CD4-positive, alpha-beta T cell treated with Interferon gamma for 1 hour (primary cell): ENCODE results near the gene OR4E1.
"Not testable (repeated sequence)": the region's sequence is repeated elsewhere in the genome, so short reads cannot be mapped to it uniquely, and the experiment has no call there.

ENCODE experiments used
- DNase-seq: peaks from one replicate; pipeline ENCODE4 v3.0.0-alpha.2; 2020

The OR4E1 gene

DNA sequence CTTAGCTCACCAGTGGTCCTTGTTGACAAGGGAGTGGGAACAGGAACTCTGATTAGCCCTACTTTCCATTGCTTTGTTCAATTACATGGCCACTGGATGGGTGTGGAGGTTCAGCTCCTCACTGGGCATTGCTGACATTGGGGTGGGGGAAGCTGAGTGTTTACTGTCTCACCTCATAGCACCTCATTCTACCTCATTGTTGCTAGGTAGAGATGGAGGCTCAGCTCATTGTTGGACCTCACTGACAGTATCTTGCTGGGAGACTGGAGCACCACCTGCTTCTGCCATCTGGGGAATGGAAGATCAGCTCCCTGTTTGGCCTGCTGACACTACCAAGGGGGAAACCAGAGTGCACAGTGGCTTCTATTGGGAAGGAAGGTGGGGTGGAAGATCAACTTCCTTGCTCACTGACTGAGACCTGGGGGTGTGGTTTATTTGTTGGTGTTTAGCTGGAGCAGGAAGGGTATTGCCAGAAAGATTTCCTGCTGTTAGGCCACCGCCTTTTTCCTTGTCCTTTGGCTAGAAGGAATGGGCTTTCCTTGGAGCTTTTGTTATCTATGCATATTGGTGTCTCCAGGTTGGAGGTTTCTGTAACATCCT, 21.3 kb downstream of the OR4E1 start:
- DNase-seq = no peak

GRCh38 chr14:21647380-21647779, 26.2 kb downstream of the OR4E1 start:
- DNase-seq = no peak

- no peak for DNase-seq
Measured at GRCh38 chr14:21643407-21643806, 30.2 kb downstream of the OR4E1 start.

- DNase-seq = no peak
Measured at GRCh38 chr14:21642683-21643082, 30.9 kb downstream of the OR4E1 start.

DNA sequence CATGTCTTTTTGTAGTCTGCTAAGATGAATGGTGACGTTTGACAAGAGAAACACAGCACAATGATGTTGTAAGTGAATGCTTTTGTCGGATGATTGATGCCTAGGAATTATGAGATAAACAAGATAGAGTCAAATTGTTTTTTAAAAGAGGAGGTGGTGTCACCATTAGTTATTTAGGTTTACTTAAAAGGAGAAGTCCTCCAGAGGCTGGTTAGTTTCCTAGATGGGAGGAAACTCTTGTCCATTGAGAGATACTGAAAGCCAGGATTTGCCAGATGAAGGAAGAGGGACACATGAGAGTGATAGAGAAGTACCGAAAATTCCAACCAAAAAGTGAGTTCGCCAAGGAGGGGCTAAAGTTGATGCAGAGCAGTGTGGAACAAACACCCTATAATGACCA, 38.8 kb downstream of the OR4E1 start, which contains the start of gene OR10G2:
TSS of gene OR10G2 (minus strand) at position 101 of the 400 bp plus-strand sequence. CDS start at position 3, 98 bp downstream.
- no peak for DNase-seq

GRCh38 chr14:21631084-21631483, 42.5 kb downstream of the OR4E1 start:
- DNase-seq = no peak

GRCh38 chr14:21630503-21630902, 43.1 kb downstream of the OR4E1 start:
- not testable (repeated sequence) for DNase-seq

DNA sequence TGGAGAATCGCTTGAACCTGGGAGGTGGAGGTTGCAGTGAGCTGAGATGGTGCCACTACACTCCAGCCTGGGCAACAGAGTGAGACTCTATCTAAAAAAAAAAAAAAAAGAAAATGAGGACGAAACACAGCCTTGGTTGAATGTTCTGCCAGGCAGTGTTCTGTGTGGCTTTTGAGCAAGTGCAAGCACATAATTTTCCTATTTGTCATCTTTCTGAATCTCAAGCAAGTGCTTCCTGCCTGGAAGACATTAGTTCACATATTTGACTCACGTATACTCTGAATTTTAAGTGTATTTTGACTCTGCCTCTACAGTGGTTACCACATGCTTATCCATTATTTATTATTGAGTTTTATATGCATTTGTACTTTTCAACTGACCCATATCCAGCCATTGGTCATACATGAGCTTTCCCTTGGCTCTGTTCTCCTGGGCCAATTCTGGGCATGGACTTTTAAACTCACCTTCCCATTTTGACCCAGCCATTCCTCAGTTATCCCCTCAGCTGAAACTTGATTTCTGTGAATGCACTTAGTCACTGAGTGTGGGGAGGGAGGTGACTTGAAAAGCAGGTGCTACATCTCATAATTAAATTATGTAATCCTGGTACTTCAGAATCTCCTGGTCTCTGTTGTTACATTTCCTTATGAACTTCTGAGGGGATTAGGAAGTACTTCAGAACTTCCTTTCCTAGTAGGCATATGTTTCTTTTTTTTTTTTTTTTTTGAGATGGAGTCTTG, 47.0 kb downstream of the OR4E1 start:
- DNase-seq = no peak
